GM12878 (cell line): ENCODE results near the gene ZNF3. TPM values are rescaled to one million over a fixed set of nuclear protein-coding genes. Genes with fewer than 3 reads are reported as not detected.

Source experiments
- ATAC-seq: fragments of 200-7000 bp; cut with Tn5 transposase; 3 replicates; pipeline ENCODE4 v1.9.1; 2020; ENCODE audit warnings: mild to moderate bottlenecking, moderate library complexity
- BruUV-seq: library from RNA; stranded (reverse); fragments of 400-500 nt; replicated peaks from 2 replicates; lab custom pipeline; 2021; lab: Mats Ljungman, UMichigan
- CTCF ChIA-PET: fragments of 300-600 bp; sonication (Branson Sonifier 250); formaldehyde crosslinking; extraction: SDS; loops from one replicate; lab custom pipeline; 2021; ENCODE audit warnings: inconsistent platforms; lab: Yijun Ruan, JAX
- POLR2A ChIA-PET: fragments of 350-600 bp; formaldehyde crosslinking; extraction: SDS; loops from one replicate; lab custom pipeline; 2021; ENCODE audit warnings: inconsistent platforms; lab: Charles Lee
- RAD21 ChIA-PET: fragments of 300-600 bp; sonication (Branson Sonifier 250); formaldehyde crosslinking; loops from one replicate; lab custom pipeline; 2023; ENCODE audit warnings: antibody characterized with exemption; ENCODE audit not compliant: unreplicated experiment; lab: Charles Lee
- SMC1A ChIA-PET: fragments of 300-600 bp; sonication (Branson Sonifier 250); formaldehyde crosslinking; loops from one replicate; lab custom pipeline; 2023; ENCODE audit not compliant: unreplicated experiment, uncharacterized antibody; lab: Charles Lee
- DNase-seq: peaks from one replicate; pipeline ENCODE4 v3.0.0-alpha.2; 2011; ENCODE audit warnings: low read depth, low spot score
- FAIRE-seq: peaks from 3 replicates; lab custom pipeline; 2011; peaks lifted over from hg19 to GRCh38; lab: Jason Lieb, UNC
- H2AFZ ChIP-seq: 2 replicates; pipeline ENCODE4 v1.6.0; 2011; ENCODE audit warnings: low read depth, low read length, control low read depth; ENCODE audit not compliant: control insufficient read depth
- H3K27ac ChIP-seq: 2 replicates; pipeline ENCODE4 v1.5.1; 2011; ENCODE audit warnings: control low read depth; ENCODE audit not compliant: control insufficient read depth, insufficient read depth
- H3K27me3 ChIP-seq, 2 experiments: replicated peaks in 1 of 2; 2 replicates each; pipeline versions ENCODE4 v1.6.0 to v1.6.1; 2011; ENCODE audit warnings: low read length in 1 of 2; ENCODE audit not compliant: control insufficient read depth in 2 of 2, insufficient read depth in 2 of 2
- H3K36me3 ChIP-seq, 2 experiments: 2 replicates each; pipeline ENCODE4 v1.5.1; 2011; ENCODE audit warnings: low read length in 1 of 2; ENCODE audit not compliant: control insufficient read depth in 2 of 2, insufficient read depth in 2 of 2
- H3K4me1 ChIP-seq: 2 replicates; pipeline ENCODE4 v1.6.1; 2011; ENCODE audit warnings: mild to moderate bottlenecking, low read length, moderate library complexity, mixed read lengths; ENCODE audit not compliant: control insufficient read depth, insufficient read depth
- H3K4me2 ChIP-seq: 2 replicates; pipeline ENCODE4 v1.6.0; 2011; ENCODE audit warnings: control low read depth; ENCODE audit not compliant: control insufficient read depth, insufficient read depth
- H3K4me3 ChIP-seq: fragments of 200-600 bp; sonication (generic); 2 replicates; pipeline ENCODE4 v1.5.1; 2016
- H3K79me2 ChIP-seq: 2 replicates; pipeline ENCODE4 v1.6.0; 2011; ENCODE audit warnings: low read length; ENCODE audit not compliant: control insufficient read depth, insufficient read depth
- H3K9ac ChIP-seq: 2 replicates; pipeline ENCODE4 v1.8.0; 2011; ENCODE audit warnings: low read length, control low read depth, mixed read lengths; ENCODE audit not compliant: control insufficient read depth, insufficient read depth
- H3K9me3 ChIP-seq: replicated peaks from 3 replicates; pipeline ENCODE4 v1.5.1; 2011; ENCODE audit warnings: mild to moderate bottlenecking, low read length; ENCODE audit not compliant: control insufficient read depth, insufficient read depth
- H4K20me1 ChIP-seq: 2 replicates; pipeline ENCODE4 v1.6.0; 2011; ENCODE audit not compliant: control insufficient read depth, insufficient read depth
- EED ChIP-seq: sonication (generic); IDR thresholded peaks from 2 replicates; pipeline ENCODE4 v1.6.1; 2016; ENCODE audit warnings: antibody characterized with exemption, low read depth
- EP300 ChIP-seq, 2 experiments: fragments of 150-350 bp in 1 of 2; IDR thresholded peaks; 2 replicates each; pipeline ENCODE4 v1.6.1; 2011 to 2012; ENCODE audit warnings: low read depth in 2 of 2, low read length in 2 of 2, borderline replicate concordance in 1 of 2, improper control_type of control experiment in 1 of 2, inconsistent platforms in 1 of 2; ENCODE audit not compliant: control insufficient read depth in 1 of 2
- FOS ChIP-seq: IDR thresholded peaks from 3 replicates; pipeline ENCODE4 v1.6.1; 2011; ENCODE audit warnings: borderline replicate concordance; ENCODE audit not compliant: insufficient read length; ENCODE audit errors: extremely low read depth
- MAX ChIP-seq: IDR thresholded peaks from 2 replicates; pipeline ENCODE4 v1.6.1; 2012; ENCODE audit warnings: low read depth, low read length, improper control_type of control experiment
- PAX5 ChIP-seq: IDR thresholded peaks from 2 replicates; pipeline ENCODE4 v1.6.1; 2011; ENCODE audit warnings: low read depth, low read length, borderline replicate concordance
- RBBP5 ChIP-seq: fragments of 200-600 bp; sonication (generic); conservative IDR thresholded peaks from 2 replicates; pipeline ENCODE4 v1.6.1; 2016
- SMC3 ChIP-seq: IDR thresholded peaks from 2 replicates; pipeline ENCODE4 v1.6.1; 2011; ENCODE audit warnings: low read length, improper control_type of control experiment, borderline replicate concordance
- SPI1 ChIP-seq: IDR thresholded peaks from 2 replicates; pipeline ENCODE4 v1.6.1; 2011; ENCODE audit warnings: low read depth, mild to moderate bottlenecking, low read length, moderate library complexity, borderline replicate concordance; ENCODE audit not compliant: insufficient read depth
- SRF ChIP-seq, 2 experiments: IDR thresholded peaks; 2 replicates each; pipeline ENCODE4 v1.6.1; 2011; ENCODE audit warnings: low read depth in 2 of 2, low read length in 2 of 2, mild to moderate bottlenecking in 1 of 2, moderate library complexity in 1 of 2
- SUPT20H ChIP-seq: IDR thresholded peaks from 2 replicates; pipeline ENCODE4 v1.6.1; 2011; ENCODE audit warnings: low read depth, mild to moderate bottlenecking, low read length, moderate library complexity, borderline replicate concordance; ENCODE audit not compliant: control insufficient read depth
- TCF7 ChIP-seq: IDR thresholded peaks from 2 replicates; pipeline ENCODE4 v1.6.1; 2014; ENCODE audit warnings: antibody characterized with exemption, borderline replicate concordance
- YBX1 ChIP-seq: fragments of 450-650 bp; IDR thresholded peaks from 2 replicates; pipeline ENCODE4 v1.6.1; 2016; ENCODE audit warnings: antibody characterized with exemption
- ZNF24 ChIP-seq: fragments of 450-650 bp; IDR thresholded peaks from 2 replicates; pipeline ENCODE4 v1.6.1; 2017; ENCODE audit warnings: antibody characterized with exemption, mild to moderate bottlenecking
- WGBS: methylation state at CpG from one replicate; pipeline ENCODE4 v1.1.6; 2016; ENCODE audit warnings: low lambda C conversion rate; ENCODE audit not compliant: insufficient replicate concordance, insufficient coverage; ENCODE audit errors: missing lambda C conversion rate; 5-methylcytosine and 5-hydroxymethylcytosine counted together
- in situ Hi-C: fragments of 300-500 bp; cut with MboI; formaldehyde crosslinking; loops from 9 replicates; pipeline ENCODE4 v1.14.3; 2018; ENCODE audit warnings: mixed read lengths
- intact Hi-C: fragments of 100-400 bp; cut with micrococcal nuclease; formaldehyde crosslinking; loops from one replicate; pipeline ENCODE4 v1.14.2; 2022; ENCODE audit not compliant: unreplicated experiment
- polyA plus RNA-seq, 11 experiments: library from polyadenylated mRNA; depleted of rRNA in 4 of 11; unstranded in 6 of 11; stranded (reverse) in 5 of 11; fragments of >200 nt; fragmentation: Nextera tagmentation in 4 of 11; fragmentation: Illumina TruSeq in 1 of 11; extraction: Ambion mirVana in 4 of 11; extraction: Trizol in 1 of 11; gene quantifications; 1 replicate in 1 of 11; 2 replicates in 10 of 11; pipeline versions ENCODE4 v1.2.1 to v1.2.3, GENCODE V29; 2011 to 2016; ENCODE audit warnings: inconsistent platforms in 2 of 11, missing spikeins in 2 of 11, low read depth in 1 of 11
- total RNA-seq, 4 experiments: library from RNA; depleted of rRNA in 3 of 4; stranded (reverse); fragments of >200 nt in 3 of 4; fragmentation: Illumina TruSeq in 1 of 4; extraction: Trizol in 1 of 4; gene quantifications; 2 replicates each; pipeline versions ENCODE4 v1.2.1 to v1.2.3, GENCODE V29; 2013 to 2021

Gene ZNF3
- total and polyA plus RNA-seq, 10 of the 15 experiments (the other 5 are each of a cell fraction or from before 2014, with no cell fraction given) = 17.2 to 37.4 (median 29.4) TPM

- H2AFZ ChIP-seq = no peak overlapping the region
- H3K36me3 ChIP-seq = peaks cover 39 to 42% of the 10 kb centered on the region in 2 experiments
- ChIA-PET SMC1A (interaction anchor here (1.3 to 1.8 kb wide), 2 partner anchors 9 to 30 kb away, joined by 3 to 4 read pairs; no protein-coding TSS in a partner anchor), RAD21 (no interaction called here), POLR2A (interaction anchor here (0.8 kb wide), 1 partner anchor 9 kb away, joined by 3 read pairs; no protein-coding TSS in a partner anchor)
- ATAC-seq (no peak), DNase-seq (no peak)
- WGBS = 96% methylated on average over 10 of the region's 10 CpGs
- intact Hi-C loops (no loop called here), in situ Hi-C loops (no loop called here)
- no peak overlapping the region for H3K4me2 ChIP-seq
- peaks cover 3% of the 10 kb centered on the region; the same call in 1 of the 2 replicates for H4K20me1 ChIP-seq
- BruUV-seq = TSS peak; percentile 60
- peaks cover 16% of the 10 kb centered on the region for H3K4me1 ChIP-seq
- peaks cover 29% of the 10 kb centered on the region for H3K79me2 ChIP-seq
- H3K9ac ChIP-seq = no peak overlapping the region; the same call in 1 of the 2 replicates
- H3K27me3 ChIP-seq = no peaks in the 10 kb centered on the region
- H3K27ac ChIP-seq = no peak overlapping the region
- TF ChIP-seq YBX1 (no peak), EP300 (IDR thresholded peaks at IDR 0.05; ENCODE audit: borderline replicate concordance in 1 of 2, control insufficient read depth in 1 of 2, low read depth in 2 of 2, low read length in 2 of 2) (no peak), SUPT20H (no peak), RBBP5 (no peak)
- TF ChIP-seq, all 136 proteins: peak for 0
- CTCF ChIA-PET = no interaction called here
- no peak overlapping the region for H3K4me3 ChIP-seq
- H3K9me3 ChIP-seq = no peaks in the 10 kb centered on the region
- FAIRE-seq = no peak
These were observed 17.4 kb upstream of the ZNF3 start for GRCh38 chr7:100098913-100099312.

GRCh38 chr7:100095704-100096103 is 14.2 kb upstream of the ZNF3 start:
- DNase-seq (no peak), FAIRE-seq (no peak), ATAC-seq (no peak)
- Histone ChIP-seq H3K9me3 (no peaks in the 10 kb centered on the region), H3K27ac (no peak overlapping the region), H2AFZ (no peak overlapping the region), H3K4me1 (peaks cover 10% of the 10 kb centered on the region), H3K36me3 (peaks cover 57 to 67% of the 10 kb centered on the region in 2 experiments), H4K20me1 (peaks cover 3% of the 10 kb centered on the region; the same call in 1 of the 2 replicates), H3K9ac (no peak overlapping the region), H3K4me3 (no peak overlapping the region), H3K27me3 (no peaks in the 10 kb centered on the region), H3K79me2 (peaks cover 22% of the 10 kb centered on the region), H3K4me2 (no peak overlapping the region)
- ChIA-PET CTCF (interaction anchor here (0.8 to 1.5 kb wide), 2 partner anchors 10 to 76 kb away, joined by 3 read pairs; no protein-coding TSS in a partner anchor), RAD21 (no interaction called here), SMC1A (interaction anchor here (1.6 kb wide), 1 partner anchor 36 kb away, joined by 5 read pairs; no protein-coding TSS in a partner anchor), POLR2A (no interaction called here)
- no peak for TF ChIP-seq RBBP5
- TF ChIP-seq EED = no peak
- TF ChIP-seq SPI1 = no peak
- TF ChIP-seq SMC3 = no peak
- no peak for TF ChIP-seq PAX5
- no peak for TF ChIP-seq MAX
- TF ChIP-seq ZNF24 = no peak
- TF ChIP-seq FOS = no peak
- no peak for TF ChIP-seq TCF7
- no peak for TF ChIP-seq SRF (IDR thresholded peaks at IDR 0.05; ENCODE audit: low read depth in 2 of 2, low read length in 2 of 2)
- no TSS peak for BruUV-seq
- intact Hi-C loops = no loop called here
- in situ Hi-C loops = no loop called here
- 95% methylated on average over 17 of the region's 17 CpGs for WGBS
